Measurements from ENCODE around the gene DEPDC7. TPM values are rescaled to one million over a fixed set of nuclear protein-coding genes. Genes with fewer than 3 reads are reported as not detected.

Gene DEPDC7
- total and polyA plus RNA-seq, 9 of the 15 experiments (the other 6 are each of a cell fraction or from before 2014, with no cell fraction given): 5.4 to 19.9 (median 12.0) TPM

DNA sequence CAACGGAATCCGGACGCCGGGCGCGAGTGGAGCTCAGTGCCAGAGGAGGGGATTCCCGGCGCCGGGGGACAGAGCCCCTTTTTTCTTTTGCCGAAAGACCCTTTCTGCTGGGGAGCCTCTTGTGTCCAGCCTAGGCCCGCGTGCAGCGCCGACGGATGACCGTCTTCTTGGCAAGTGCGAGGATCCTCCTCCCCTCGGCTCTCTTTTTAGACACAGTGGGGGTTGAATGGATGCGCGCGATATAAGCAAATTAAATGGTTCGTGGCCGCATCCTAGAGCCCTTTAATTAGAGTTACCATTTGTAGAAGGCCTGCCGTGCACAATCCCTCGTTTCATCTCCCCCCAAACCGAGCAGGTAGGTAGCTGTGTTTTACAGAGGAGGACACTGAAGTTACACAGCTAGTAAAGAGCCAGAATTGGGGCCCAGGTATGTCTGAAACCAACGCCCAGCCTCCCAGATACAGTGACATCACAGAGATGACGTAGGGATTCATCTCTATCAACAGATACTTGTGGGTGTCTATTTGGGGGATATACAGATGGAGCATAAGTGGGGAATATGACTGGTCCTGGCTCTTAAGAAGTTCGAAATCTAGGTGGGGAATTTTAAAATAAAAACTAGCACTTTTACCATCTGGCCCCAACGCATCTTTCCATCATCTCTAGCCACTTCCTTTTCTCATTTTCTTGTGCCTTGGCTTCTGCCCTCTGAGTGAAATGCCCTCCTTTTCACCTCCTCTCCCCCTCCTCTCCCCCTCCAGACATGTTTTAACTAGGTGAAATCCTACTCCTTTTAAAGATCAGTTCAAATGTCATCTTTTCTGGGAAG is 24.6 kb downstream of the DEPDC7 start (continued):
- TF ChIP-seq ZNF584 (CRISPR knock-in tag; IDR thresholded peaks at IDR 0.05; ENCODE audit: low read depth) (no peak), BDP1 (IDR thresholded peaks at IDR 0.05; ENCODE audit: insufficient read depth, insufficient read length) (no peak), L3MBTL2 (IDR thresholded peaks at IDR 0.05) (peak; percentile 93), CBX1 (IDR thresholded peaks at IDR 0.05; ENCODE audit: low read depth) (no peak), CREM (IDR thresholded peaks at IDR 0.05; ENCODE audit: low read depth) (peak; percentile 52; the same call in 1 of the 2 replicates), FOXK2 (conservative IDR thresholded peaks at IDR 0.05 in 1 of 2, IDR thresholded peaks at IDR 0.05 in 1 of 2; ENCODE audit: low read depth in 2 of 2) (peak; percentile 35 to 62; a peak in 2 of 4 replicates), SIN3B (IDR thresholded peaks at IDR 0.05; ENCODE audit: low read depth) (no peak), MBD1 (CRISPR knock-in tag; IDR thresholded peaks at IDR 0.05) (0 out of 2 replicates have a peak, but pooled peaks have one; percentile 38), CC2D1A (IDR thresholded peaks at IDR 0.05) (no peak), TEAD2 (tag; IDR thresholded peaks at IDR 0.05) (no peak), SPI1 (IDR thresholded peaks at IDR 0.05; ENCODE audit: borderline replicate concordance, low read depth, low read length) (0 out of 2 replicates have a peak, but pooled peaks have one; percentile 20)
- TF ChIP-seq, protein P1, sequence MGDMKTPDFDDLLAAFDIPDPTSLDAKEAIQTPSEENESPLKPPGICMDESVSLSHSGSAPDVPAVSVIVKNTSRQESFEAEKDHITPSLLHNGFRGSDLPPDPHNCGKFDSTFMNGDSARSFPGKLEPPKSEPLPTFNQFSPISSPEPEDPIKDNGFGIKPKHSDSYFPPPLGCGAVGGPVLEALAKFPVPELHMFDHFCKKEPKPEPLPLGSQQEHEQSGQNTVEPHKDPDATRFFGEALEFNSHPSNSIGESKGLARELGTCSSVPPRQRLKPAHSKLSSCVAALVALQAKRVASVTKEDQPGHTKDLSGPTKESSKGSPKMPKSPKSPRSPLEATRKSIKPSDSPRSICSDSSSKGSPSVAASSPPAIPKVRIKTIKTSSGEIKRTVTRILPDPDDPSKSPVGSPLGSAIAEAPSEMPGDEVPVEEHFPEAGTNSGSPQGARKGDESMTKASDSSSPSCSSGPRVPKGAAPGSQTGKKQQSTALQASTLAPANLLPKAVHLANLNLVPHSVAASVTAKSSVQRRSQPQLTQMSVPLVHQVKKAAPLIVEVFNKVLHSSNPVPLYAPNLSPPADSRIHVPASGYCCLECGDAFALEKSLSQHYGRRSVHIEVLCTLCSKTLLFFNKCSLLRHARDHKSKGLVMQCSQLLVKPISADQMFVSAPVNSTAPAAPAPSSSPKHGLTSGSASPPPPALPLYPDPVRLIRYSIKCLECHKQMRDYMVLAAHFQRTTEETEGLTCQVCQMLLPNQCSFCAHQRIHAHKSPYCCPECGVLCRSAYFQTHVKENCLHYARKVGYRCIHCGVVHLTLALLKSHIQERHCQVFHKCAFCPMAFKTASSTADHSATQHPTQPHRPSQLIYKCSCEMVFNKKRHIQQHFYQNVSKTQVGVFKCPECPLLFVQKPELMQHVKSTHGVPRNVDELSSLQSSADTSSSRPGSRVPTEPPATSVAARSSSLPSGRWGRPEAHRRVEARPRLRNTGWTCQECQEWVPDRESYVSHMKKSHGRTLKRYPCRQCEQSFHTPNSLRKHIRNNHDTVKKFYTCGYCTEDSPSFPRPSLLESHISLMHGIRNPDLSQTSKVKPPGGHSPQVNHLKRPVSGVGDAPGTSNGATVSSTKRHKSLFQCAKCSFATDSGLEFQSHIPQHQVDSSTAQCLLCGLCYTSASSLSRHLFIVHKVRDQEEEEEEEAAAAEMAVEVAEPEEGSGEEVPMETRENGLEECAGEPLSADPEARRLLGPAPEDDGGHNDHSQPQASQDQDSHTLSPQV (IDR thresholded peaks at IDR 0.05): peak; percentile 61; the same call in 1 of the 2 replicates
